Colonic mucosa (tissue), 4 donors: ENCODE results near the gene C1RL. TPM values are rescaled to one million over a fixed set of nuclear protein-coding genes. Genes with fewer than 3 reads are reported as not detected.
"Not testable (repeated sequence)": the region's sequence is repeated elsewhere in the genome, so short reads cannot be mapped to it uniquely, and the experiment has no call there.

Source experiments
- DNase-seq: peaks from one replicate; pipeline ENCODE4 v3.0.0-alpha.2; 2020
- H3K27ac ChIP-seq: fragments of 200-600 bp; one replicate; pipeline ENCODE4 v1.8.0; 2021
- H3K27me3 ChIP-seq: fragments of 200-600 bp; one replicate; pipeline ENCODE4 v1.8.0; 2021
- H3K36me3 ChIP-seq: fragments of 200-600 bp; one replicate; pipeline ENCODE4 v1.8.0; 2021
- H3K4me1 ChIP-seq: fragments of 200-600 bp; one replicate; pipeline ENCODE4 v1.8.0; 2021; ENCODE audit warnings: mild to moderate bottlenecking
- H3K4me3 ChIP-seq: fragments of 200-600 bp; one replicate; pipeline ENCODE4 v1.8.0; 2021
- H3K9ac ChIP-seq, 2 donors: one replicate each; pipeline ENCODE4 v1.7.0; 2013; ENCODE audit warnings: control low read depth in 2 of 2, low read depth in 2 of 2, low read length in 2 of 2
- H3K9me3 ChIP-seq: fragments of 200-600 bp; one replicate; pipeline ENCODE4 v1.8.0; 2021
- CTCF ChIP-seq: fragments of 200-600 bp; IDR thresholded peaks from one replicate; pipeline ENCODE4 v1.8.0; 2022; ENCODE audit warnings: antibody characterized with exemption, mild to moderate bottlenecking
- intact Hi-C: fragments of 100-400 bp; cut with DNase I; formaldehyde crosslinking; loops from one replicate; pipeline ENCODE4 v1.14.1; 2022
- total RNA-seq, 2 donors: library from RNA; stranded (reverse); fragmentation: NEBNext Ultra II Directional in 1 of 2; extraction: Animal tissue kit (Norgen Biotek cat#: 25700) in 1 of 2; gene quantifications; one replicate each; pipeline ENCODE4 v1.2.1, GENCODE V29; 2021
- donor health status: healthy.
- donor health status: DM: no; HTN: no; CAD: no.
- donor health status: DM: no; HTN: no; CAD: no.

The C1RL gene
- total RNA-seq, 2 donors from 2014 or later: 39.5 to 39.7 TPM

GRCh38 chr12:7058163-7058845, 50.7 kb downstream of the C1RL start:
- no peaks in the 10 kb centered on the region for H3K27me3 ChIP-seq
- no peak overlapping the region for H3K4me3 ChIP-seq
- intact Hi-C loops: no loop called here
- no peak overlapping the region for H3K27ac ChIP-seq
- DNase-seq: no peak
- no peak overlapping the region for H3K9ac ChIP-seq
- no peaks in the 10 kb centered on the region for H3K36me3 ChIP-seq
- no peaks in the 10 kb centered on the region for H3K4me1 ChIP-seq
- H3K9me3 ChIP-seq: no peaks in the 10 kb centered on the region
- no peak for TF ChIP-seq CTCF

GRCh38 chr12:7055736-7056135, 53.3 kb downstream of the C1RL start:
- H3K27ac ChIP-seq, H3K36me3 ChIP-seq, DNase-seq, intact Hi-C loops, H3K4me3 ChIP-seq, H3K27me3 ChIP-seq, H3K4me1 ChIP-seq, H3K9ac ChIP-seq, H3K9me3 ChIP-seq: not testable (repeated sequence)

GRCh38 chr12:7054925-7055324, 54.1 kb downstream of the C1RL start:
- Histone ChIP-seq H3K27me3 (no peaks in the 10 kb centered on the region), H3K9me3 (no peaks in the 10 kb centered on the region), H3K4me3 (no peak overlapping the region), H3K36me3 (no peaks in the 10 kb centered on the region), H3K27ac (no peak overlapping the region), H3K4me1 (no peaks in the 10 kb centered on the region), H3K9ac (no peak overlapping the region)
- intact Hi-C loops: no loop called here
- no peak for TF ChIP-seq CTCF
- DNase-seq: no peak

- H3K4me3 ChIP-seq, intact Hi-C loops, H3K4me1 ChIP-seq, H3K9me3 ChIP-seq, H3K36me3 ChIP-seq, H3K27me3 ChIP-seq, H3K9ac ChIP-seq, DNase-seq, H3K27ac ChIP-seq: not testable (repeated sequence)
These were observed 59.0 kb downstream of the C1RL start for GRCh38 chr12:7049973-7050372.

GRCh38 chr12:7049445-7049951, 59.5 kb downstream of the C1RL start:
- H3K27me3 ChIP-seq, DNase-seq, H3K9ac ChIP-seq, H3K9me3 ChIP-seq, H3K36me3 ChIP-seq, intact Hi-C loops, H3K27ac ChIP-seq, H3K4me3 ChIP-seq, H3K4me1 ChIP-seq: not testable (repeated sequence)

- intact Hi-C loops: no loop called here
- no peaks in the 10 kb centered on the region for H3K4me1 ChIP-seq
- H3K9me3 ChIP-seq: no peaks in the 10 kb centered on the region
- H3K27me3 ChIP-seq: no peaks in the 10 kb centered on the region
- no peaks in the 10 kb centered on the region for H3K36me3 ChIP-seq
- no peak overlapping the region for H3K27ac ChIP-seq
- DNase-seq: no peak
- H3K4me3 ChIP-seq: no peak overlapping the region
- TF ChIP-seq CTCF: no peak
- H3K9ac ChIP-seq: no peak overlapping the region
These were observed 61.7 kb downstream of the C1RL start for GRCh38 chr12:7047306-7047705.

GRCh38 chr12:7046383-7047105, 62.5 kb downstream of the C1RL start:
- Histone ChIP-seq H3K9ac (no peak overlapping the region), H3K27me3 (no peaks in the 10 kb centered on the region), H3K27ac (no peak overlapping the region), H3K9me3 (no peaks in the 10 kb centered on the region), H3K4me3 (no peak overlapping the region), H3K36me3 (no peaks in the 10 kb centered on the region), H3K4me1 (no peaks in the 10 kb centered on the region)
- DNase-seq: no peak
- no peak for TF ChIP-seq CTCF
- intact Hi-C loops: no loop called here
